GM12892 (cell line): ENCODE results near the gene ST6GAL1.

Experiments
- POLR2A ChIP-seq: IDR thresholded peaks from 2 replicates; pipeline ENCODE4 v1.6.1; 2011; ENCODE audit warnings: low read depth, low read length, control low read depth
- POLR2AphosphoS5 ChIP-seq: IDR thresholded peaks from 2 replicates; pipeline ENCODE4 v1.6.1; 2011; ENCODE audit warnings: low read depth, low read length, control low read depth
- TAF1 ChIP-seq: IDR thresholded peaks from 2 replicates; pipeline ENCODE4 v1.6.1; 2011; ENCODE audit warnings: low read depth, mild to moderate bottlenecking, control low read depth, low read length, borderline replicate concordance

DNA sequence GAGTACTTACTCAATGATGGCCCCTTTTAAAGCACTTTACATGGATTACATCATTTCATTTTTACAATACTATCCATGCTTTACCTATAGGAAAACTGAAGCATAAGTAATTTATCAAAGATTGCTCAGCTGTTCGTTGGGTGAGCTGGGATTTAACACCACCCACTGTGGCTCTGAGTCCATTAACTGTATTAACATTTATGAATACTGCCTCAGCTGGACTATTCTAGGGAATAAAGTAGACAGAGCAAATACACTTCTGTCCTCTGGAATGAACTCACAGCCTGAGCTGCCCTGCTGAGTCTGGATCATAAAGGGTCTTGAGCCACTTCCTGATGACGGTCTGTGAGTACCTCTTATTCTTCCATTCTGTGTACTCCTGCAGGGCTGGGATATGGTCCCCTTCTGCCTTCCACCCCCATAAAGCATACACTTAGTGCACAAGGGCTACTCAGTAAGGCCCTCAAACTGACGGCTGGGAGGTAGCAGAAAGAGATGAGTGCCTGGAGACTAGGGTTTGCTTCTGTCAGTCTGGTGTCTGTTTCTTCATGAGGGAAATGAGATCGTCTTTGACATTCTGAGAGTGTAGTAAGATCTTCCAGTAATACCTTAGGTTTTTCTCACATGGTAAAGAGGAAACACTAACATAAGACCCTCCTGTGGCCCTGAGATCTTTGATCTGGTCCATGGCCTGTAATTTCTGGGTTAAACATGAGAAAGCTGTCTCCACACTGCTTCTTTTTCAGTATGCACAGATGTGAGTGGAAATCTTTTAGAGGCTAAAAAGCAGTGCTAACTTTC is 12.6 kb upstream of the ST6GAL1 start:
- TF ChIP-seq POLR2A (no peak), TAF1 (no peak), POLR2AphosphoS5 (no peak)
